GM23338 (cell line): Measurements from ENCODE around the gene DIP2C. TPM values are rescaled to one million over a fixed set of nuclear protein-coding genes. Genes with fewer than 3 reads are reported as not detected.

Experiments
- ATAC-seq: fragments of 200-7000 bp; cut with Tn5 transposase; 3 replicates; pipeline ENCODE4 v1.9.1; 2020
- DNase-seq: peaks from one replicate; pipeline ENCODE4 v3.0.0-alpha.2; 2015; ENCODE audit warnings: low spot score
- H2AFZ ChIP-seq: fragments of 200-600 bp; sonication (generic); 2 replicates; pipeline ENCODE4 v1.8.0; 2016; ENCODE audit warnings: antibody characterized with exemption, mild to moderate bottlenecking, moderate library complexity
- H3F3A ChIP-seq: fragments of 200-600 bp; sonication (generic); replicated peaks from 2 replicates; pipeline ENCODE4 v1.8.0; 2017; ENCODE audit warnings: antibody characterized with exemption, mixed run types, low read depth
- H3K27ac ChIP-seq: fragments of 200-600 bp; sonication (generic); 2 replicates; pipeline ENCODE4 v1.6.1; 2016; ENCODE audit warnings: low read depth
- H3K27me3 ChIP-seq: fragments of 200-600 bp; sonication (generic); 2 replicates; pipeline ENCODE4 v1.8.0; 2016; ENCODE audit warnings: mild to moderate bottlenecking, mixed run types, moderate library complexity; ENCODE audit not compliant: insufficient read depth
- H3K36me3 ChIP-seq: fragments of 200-600 bp; sonication (generic); 2 replicates; pipeline ENCODE4 v1.8.0; 2016; ENCODE audit warnings: mild to moderate bottlenecking; ENCODE audit not compliant: insufficient read depth
- H3K4me1 ChIP-seq: fragments of 200-600 bp; sonication (generic); 2 replicates; pipeline ENCODE4 v1.8.0; 2016; ENCODE audit warnings: mild to moderate bottlenecking, moderate library complexity; ENCODE audit not compliant: insufficient read depth
- H3K4me2 ChIP-seq: fragments of 200-600 bp; sonication (generic); 2 replicates; pipeline ENCODE4 v1.7.1; 2017; ENCODE audit warnings: mixed run types
- H3K4me3 ChIP-seq: fragments of 200-600 bp; sonication (generic); 2 replicates; pipeline ENCODE4 v1.6.1; 2016; ENCODE audit warnings: mixed run types
- H3K79me2 ChIP-seq: fragments of 200-600 bp; sonication (generic); replicated peaks from 2 replicates; pipeline ENCODE4 v1.8.0; 2017; ENCODE audit warnings: mild to moderate bottlenecking; ENCODE audit not compliant: insufficient read depth
- H3K9me2 ChIP-seq: fragments of 200-600 bp; sonication (generic); 2 replicates; pipeline ENCODE4 v1.8.0; 2017; ENCODE audit not compliant: insufficient read depth
- H4K20me1 ChIP-seq: fragments of 200-600 bp; sonication (generic); replicated peaks from 2 replicates; pipeline ENCODE4 v1.8.0; 2017; ENCODE audit warnings: mild to moderate bottlenecking; ENCODE audit not compliant: insufficient read depth
- H3K27ac Mint-ChIP-seq: 2 replicates; pipeline ENCODE4 v1.8.0; 2020; ENCODE audit warnings: inconsistent platforms, mild to moderate bottlenecking, moderate library complexity, mixed read lengths
- H3K27me3 Mint-ChIP-seq: 3 replicates; pipeline ENCODE4 v1.8.0; 2022; ENCODE audit warnings: low read depth, mild to moderate bottlenecking, moderate library complexity, mixed read lengths, inconsistent platforms; ENCODE audit not compliant: insufficient read depth, poor library complexity
- H3K36me3 Mint-ChIP-seq: 3 replicates; pipeline ENCODE4 v1.8.0; 2021; ENCODE audit warnings: low read depth, mild to moderate bottlenecking, inconsistent platforms, moderate library complexity, mixed read lengths
- H3K4me1 Mint-ChIP-seq: 3 replicates; pipeline ENCODE4 v1.8.0; 2020; ENCODE audit warnings: mild to moderate bottlenecking, inconsistent platforms, mixed read lengths
- H3K4me3 Mint-ChIP-seq: 3 replicates; pipeline ENCODE4 v1.8.0; 2021; ENCODE audit warnings: moderate library complexity, mild to moderate bottlenecking, inconsistent platforms, mixed read lengths
- H3K9me3 Mint-ChIP-seq: 3 replicates; pipeline ENCODE4 v1.8.0; 2020; ENCODE audit warnings: moderate library complexity, mild to moderate bottlenecking, inconsistent platforms, mixed read lengths
- CREB1 ChIP-seq: fragments of 250-450 bp; sonication (Bioruptor Pico); IDR thresholded peaks from 2 replicates; pipeline ENCODE4 v1.5.0; 2020; ENCODE audit warnings: low read depth, mild to moderate bottlenecking, moderate library complexity
- EZH2 ChIP-seq: fragments of 200-600 bp; sonication (generic); IDR thresholded peaks from one replicate; pipeline ENCODE4 v1.8.0; 2017; ENCODE audit warnings: antibody characterized with exemption, mild to moderate bottlenecking, low read depth; ENCODE audit not compliant: unreplicated experiment
- EZH2phosphoT487 ChIP-seq: fragments of 200-600 bp; sonication (generic); IDR thresholded peaks from one replicate; pipeline ENCODE4 v1.8.1; 2018; ENCODE audit warnings: antibody characterized with exemption; ENCODE audit not compliant: unreplicated experiment
- JUNB ChIP-seq: IDR thresholded peaks from one replicate; pipeline ENCODE4 v1.6.1; 2016; ENCODE audit warnings: antibody characterized with exemption; ENCODE audit not compliant: unreplicated experiment
- NANOG ChIP-seq: IDR thresholded peaks from 2 replicates; pipeline ENCODE4 v1.6.1; 2016; ENCODE audit warnings: antibody characterized with exemption, borderline replicate concordance
- POLR2AphosphoS5 ChIP-seq: IDR thresholded peaks from 2 replicates; pipeline ENCODE4 v1.6.1; 2016; ENCODE audit warnings: antibody characterized with exemption, low read depth
- STAT1 ChIP-seq: IDR thresholded peaks from one replicate; pipeline ENCODE4 v1.6.1; 2016; ENCODE audit warnings: antibody characterized with exemption; ENCODE audit not compliant: unreplicated experiment
- ZNF114 ChIP-seq: fragments of 250-450 bp; sonication (Bioruptor Pico); IDR thresholded peaks from 2 replicates; pipeline ENCODE4 v1.5.0; 2020; ENCODE audit warnings: mild to moderate bottlenecking, moderate library complexity
- ZNF331 ChIP-seq: fragments of 250-450 bp; sonication (Bioruptor Pico); IDR thresholded peaks from 2 replicates; pipeline ENCODE4 v1.5.0; 2020; ENCODE audit warnings: low read depth, mild to moderate bottlenecking, moderate library complexity
- polyA plus RNA-seq: library from polyadenylated mRNA; unstranded; fragments of >200 nt; fragmentation: Nextera tagmentation; extraction: Ambion mirVana; gene quantifications from 2 replicates; pipeline ENCODE4 v1.2.1, GENCODE V29; 2016
- total RNA-seq: library from RNA; depleted of rRNA; stranded (reverse); fragments of >200 nt; shearing (Covaris generic); gene quantifications from 2 replicates; pipeline ENCODE4 v1.2.3, GENCODE V29; 2014
- TF ChIP-seq, protein P1 (sequence below): IDR thresholded peaks from 2 replicates; pipeline ENCODE4 v1.6.1; 2016; ENCODE audit warnings: antibody characterized with exemption
- TF ChIP-seq, protein P2 (sequence below): IDR thresholded peaks from one replicate; pipeline ENCODE4 v1.6.1; 2018; ENCODE audit warnings: antibody characterized with exemption; ENCODE audit not compliant: unreplicated experiment
- TF ChIP-seq, protein P3 (sequence below): fragments of 250-450 bp; sonication (Bioruptor Pico); IDR thresholded peaks from 2 replicates; pipeline ENCODE4 v1.5.0; 2020; ENCODE audit warnings: mild to moderate bottlenecking, moderate library complexity
- TF ChIP-seq, protein P4 (sequence below), 2 experiments: fragments of 200-600 bp in 1 of 2; sonication (generic) in 1 of 2; conservative IDR thresholded peaks; 2 replicates each; pipeline versions ENCODE4 v1.5.1 to v1.6.1; 2016 to 2017; ENCODE audit warnings: antibody characterized with exemption in 2 of 2, low read depth in 2 of 2, mild to moderate bottlenecking in 2 of 2, moderate library complexity in 1 of 2

Gene DIP2C
- total and polyA plus RNA-seq, 2 experiments from 2014 or later: 5.1 to 7.7 TPM

DNA sequence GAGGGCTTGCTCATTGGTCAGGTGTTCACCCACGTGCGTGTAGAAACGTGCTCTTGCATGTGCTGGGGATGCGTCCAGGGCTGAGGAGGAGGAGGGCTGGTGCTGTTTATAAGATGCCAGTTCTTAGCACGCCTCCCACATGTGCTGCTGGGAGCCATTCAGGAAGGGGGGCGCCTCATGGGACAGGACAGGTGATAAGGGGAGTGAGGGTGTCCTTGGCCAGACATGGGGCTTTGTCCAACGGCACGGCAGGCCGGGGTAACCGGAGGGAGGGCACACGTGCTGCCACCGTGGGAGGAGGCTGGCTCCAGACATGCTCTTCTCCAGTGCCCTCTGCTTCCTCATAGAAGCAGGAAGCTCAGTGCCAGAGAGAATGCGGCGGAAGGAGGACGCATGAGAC is 404.3 kb downstream of the DIP2C start:
- Histone ChIP-seq H3K4me3 (no peak overlapping the region), H2AFZ (no peak overlapping the region), H3K4me2 (no peak overlapping the region), H3K4me1 (no peaks in the 10 kb centered on the region), H3K27ac (no peak overlapping the region), H3K36me3 (no peaks in the 10 kb centered on the region), H3K27me3 (no peaks in the 10 kb centered on the region), H3K9me2 (no peaks in the 10 kb centered on the region), H3F3A (no peaks in the 10 kb centered on the region), H4K20me1 (no peaks in the 10 kb centered on the region), H3K79me2 (no peaks in the 10 kb centered on the region)
- no peak overlapping the region for H3K4me3 Mint-ChIP-seq
- no peak for ATAC-seq
- peaks cover 9% of the 10 kb centered on the region for H3K36me3 Mint-ChIP-seq
- no peaks in the 10 kb centered on the region for H3K9me3 Mint-ChIP-seq
- H3K27me3 Mint-ChIP-seq: peaks cover 8% of the 10 kb centered on the region
- no peak overlapping the region for H3K27ac Mint-ChIP-seq
- peaks cover 10% of the 10 kb centered on the region for H3K4me1 Mint-ChIP-seq
- DNase-seq: no peak
- TF ChIP-seq CREB1 (CRISPR knock-in tag) (no peak), POLR2AphosphoS5 (no peak), JUNB (no peak), STAT1 (no peak), ZNF331 (CRISPR knock-in tag) (no peak), ZNF114 (CRISPR knock-in tag) (no peak), NANOG (no peak), EZH2 (no peak), EZH2phosphoT487 (no peak)
- TF ChIP-seq, protein P1, sequence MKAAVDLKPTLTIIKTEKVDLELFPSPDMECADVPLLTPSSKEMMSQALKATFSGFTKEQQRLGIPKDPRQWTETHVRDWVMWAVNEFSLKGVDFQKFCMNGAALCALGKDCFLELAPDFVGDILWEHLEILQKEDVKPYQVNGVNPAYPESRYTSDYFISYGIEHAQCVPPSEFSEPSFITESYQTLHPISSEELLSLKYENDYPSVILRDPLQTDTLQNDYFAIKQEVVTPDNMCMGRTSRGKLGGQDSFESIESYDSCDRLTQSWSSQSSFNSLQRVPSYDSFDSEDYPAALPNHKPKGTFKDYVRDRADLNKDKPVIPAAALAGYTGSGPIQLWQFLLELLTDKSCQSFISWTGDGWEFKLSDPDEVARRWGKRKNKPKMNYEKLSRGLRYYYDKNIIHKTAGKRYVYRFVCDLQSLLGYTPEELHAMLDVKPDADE: no peak
- TF ChIP-seq, protein P2, sequence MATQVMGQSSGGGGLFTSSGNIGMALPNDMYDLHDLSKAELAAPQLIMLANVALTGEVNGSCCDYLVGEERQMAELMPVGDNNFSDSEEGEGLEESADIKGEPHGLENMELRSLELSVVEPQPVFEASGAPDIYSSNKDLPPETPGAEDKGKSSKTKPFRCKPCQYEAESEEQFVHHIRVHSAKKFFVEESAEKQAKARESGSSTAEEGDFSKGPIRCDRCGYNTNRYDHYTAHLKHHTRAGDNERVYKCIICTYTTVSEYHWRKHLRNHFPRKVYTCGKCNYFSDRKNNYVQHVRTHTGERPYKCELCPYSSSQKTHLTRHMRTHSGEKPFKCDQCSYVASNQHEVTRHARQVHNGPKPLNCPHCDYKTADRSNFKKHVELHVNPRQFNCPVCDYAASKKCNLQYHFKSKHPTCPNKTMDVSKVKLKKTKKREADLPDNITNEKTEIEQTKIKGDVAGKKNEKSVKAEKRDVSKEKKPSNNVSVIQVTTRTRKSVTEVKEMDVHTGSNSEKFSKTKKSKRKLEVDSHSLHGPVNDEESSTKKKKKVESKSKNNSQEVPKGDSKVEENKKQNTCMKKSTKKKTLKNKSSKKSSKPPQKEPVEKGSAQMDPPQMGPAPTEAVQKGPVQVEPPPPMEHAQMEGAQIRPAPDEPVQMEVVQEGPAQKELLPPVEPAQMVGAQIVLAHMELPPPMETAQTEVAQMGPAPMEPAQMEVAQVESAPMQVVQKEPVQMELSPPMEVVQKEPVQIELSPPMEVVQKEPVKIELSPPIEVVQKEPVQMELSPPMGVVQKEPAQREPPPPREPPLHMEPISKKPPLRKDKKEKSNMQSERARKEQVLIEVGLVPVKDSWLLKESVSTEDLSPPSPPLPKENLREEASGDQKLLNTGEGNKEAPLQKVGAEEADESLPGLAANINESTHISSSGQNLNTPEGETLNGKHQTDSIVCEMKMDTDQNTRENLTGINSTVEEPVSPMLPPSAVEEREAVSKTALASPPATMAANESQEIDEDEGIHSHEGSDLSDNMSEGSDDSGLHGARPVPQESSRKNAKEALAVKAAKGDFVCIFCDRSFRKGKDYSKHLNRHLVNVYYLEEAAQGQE: no peak
- TF ChIP-seq, protein P3, sequence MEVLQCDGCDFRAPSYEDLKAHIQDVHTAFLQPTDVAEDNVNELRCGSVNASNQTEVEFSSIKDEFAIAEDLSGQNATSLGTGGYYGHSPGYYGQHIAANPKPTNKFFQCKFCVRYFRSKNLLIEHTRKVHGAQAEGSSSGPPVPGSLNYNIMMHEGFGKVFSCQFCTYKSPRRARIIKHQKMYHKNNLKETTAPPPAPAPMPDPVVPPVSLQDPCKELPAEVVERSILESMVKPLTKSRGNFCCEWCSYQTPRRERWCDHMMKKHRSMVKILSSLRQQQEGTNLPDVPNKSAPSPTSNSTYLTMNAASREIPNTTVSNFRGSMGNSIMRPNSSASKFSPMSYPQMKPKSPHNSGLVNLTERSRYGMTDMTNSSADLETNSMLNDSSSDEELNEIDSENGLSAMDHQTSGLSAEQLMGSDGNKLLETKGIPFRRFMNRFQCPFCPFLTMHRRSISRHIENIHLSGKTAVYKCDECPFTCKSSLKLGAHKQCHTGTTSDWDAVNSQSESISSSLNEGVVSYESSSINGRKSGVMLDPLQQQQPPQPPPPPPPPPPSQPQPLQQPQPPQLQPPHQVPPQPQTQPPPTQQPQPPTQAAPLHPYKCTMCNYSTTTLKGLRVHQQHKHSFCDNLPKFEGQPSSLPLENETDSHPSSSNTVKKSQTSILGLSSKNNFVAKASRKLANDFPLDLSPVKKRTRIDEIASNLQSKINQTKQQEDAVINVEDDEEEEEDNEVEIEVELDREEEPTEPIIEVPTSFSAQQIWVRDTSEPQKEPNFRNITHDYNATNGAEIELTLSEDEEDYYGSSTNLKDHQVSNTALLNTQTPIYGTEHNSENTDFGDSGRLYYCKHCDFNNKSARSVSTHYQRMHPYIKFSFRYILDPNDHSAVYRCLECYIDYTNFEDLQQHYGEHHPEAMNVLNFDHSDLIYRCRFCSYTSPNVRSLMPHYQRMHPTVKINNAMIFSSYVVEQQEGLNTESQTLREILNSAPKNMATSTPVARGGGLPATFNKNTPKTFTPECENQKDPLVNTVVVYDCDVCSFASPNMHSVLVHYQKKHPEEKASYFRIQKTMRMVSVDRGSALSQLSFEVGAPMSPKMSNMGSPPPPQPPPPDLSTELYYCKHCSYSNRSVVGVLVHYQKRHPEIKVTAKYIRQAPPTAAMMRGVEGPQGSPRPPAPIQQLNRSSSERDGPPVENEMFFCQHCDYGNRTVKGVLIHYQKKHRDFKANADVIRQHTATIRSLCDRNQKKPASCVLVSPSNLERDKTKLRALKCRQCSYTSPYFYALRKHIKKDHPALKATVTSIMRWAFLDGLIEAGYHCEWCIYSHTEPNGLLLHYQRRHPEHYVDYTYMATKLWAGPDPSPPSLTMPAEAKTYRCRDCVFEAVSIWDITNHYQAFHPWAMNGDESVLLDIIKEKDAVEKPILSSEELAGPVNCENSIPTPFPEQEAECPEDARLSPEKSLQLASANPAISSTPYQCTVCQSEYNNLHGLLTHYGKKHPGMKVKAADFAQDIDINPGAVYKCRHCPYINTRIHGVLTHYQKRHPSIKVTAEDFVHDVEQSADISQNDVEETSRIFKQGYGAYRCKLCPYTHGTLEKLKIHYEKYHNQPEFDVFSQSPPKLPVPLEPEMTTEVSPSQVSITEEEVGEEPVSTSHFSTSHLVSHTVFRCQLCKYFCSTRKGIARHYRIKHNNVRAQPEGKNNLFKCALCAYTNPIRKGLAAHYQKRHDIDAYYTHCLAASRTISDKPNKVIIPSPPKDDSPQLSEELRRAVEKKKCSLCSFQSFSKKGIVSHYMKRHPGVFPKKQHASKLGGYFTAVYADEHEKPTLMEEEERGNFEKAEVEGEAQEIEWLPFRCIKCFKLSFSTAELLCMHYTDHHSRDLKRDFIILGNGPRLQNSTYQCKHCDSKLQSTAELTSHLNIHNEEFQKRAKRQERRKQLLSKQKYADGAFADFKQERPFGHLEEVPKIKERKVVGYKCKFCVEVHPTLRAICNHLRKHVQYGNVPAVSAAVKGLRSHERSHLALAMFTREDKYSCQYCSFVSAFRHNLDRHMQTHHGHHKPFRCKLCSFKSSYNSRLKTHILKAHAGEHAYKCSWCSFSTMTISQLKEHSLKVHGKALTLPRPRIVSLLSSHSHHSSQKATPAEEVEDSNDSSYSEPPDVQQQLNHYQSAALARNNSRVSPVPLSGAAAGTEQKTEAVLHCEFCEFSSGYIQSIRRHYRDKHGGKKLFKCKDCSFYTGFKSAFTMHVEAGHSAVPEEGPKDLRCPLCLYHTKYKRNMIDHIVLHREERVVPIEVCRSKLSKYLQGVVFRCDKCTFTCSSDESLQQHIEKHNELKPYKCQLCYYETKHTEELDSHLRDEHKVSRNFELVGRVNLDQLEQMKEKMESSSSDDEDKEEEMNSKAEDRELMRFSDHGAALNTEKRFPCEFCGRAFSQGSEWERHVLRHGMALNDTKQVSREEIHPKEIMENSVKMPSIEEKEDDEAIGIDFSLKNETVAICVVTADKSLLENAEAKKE: no peak
- TF ChIP-seq, protein P4, sequence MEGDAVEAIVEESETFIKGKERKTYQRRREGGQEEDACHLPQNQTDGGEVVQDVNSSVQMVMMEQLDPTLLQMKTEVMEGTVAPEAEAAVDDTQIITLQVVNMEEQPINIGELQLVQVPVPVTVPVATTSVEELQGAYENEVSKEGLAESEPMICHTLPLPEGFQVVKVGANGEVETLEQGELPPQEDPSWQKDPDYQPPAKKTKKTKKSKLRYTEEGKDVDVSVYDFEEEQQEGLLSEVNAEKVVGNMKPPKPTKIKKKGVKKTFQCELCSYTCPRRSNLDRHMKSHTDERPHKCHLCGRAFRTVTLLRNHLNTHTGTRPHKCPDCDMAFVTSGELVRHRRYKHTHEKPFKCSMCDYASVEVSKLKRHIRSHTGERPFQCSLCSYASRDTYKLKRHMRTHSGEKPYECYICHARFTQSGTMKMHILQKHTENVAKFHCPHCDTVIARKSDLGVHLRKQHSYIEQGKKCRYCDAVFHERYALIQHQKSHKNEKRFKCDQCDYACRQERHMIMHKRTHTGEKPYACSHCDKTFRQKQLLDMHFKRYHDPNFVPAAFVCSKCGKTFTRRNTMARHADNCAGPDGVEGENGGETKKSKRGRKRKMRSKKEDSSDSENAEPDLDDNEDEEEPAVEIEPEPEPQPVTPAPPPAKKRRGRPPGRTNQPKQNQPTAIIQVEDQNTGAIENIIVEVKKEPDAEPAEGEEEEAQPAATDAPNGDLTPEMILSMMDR (conservative IDR thresholded peaks at IDR 0.05; ENCODE audit: low read depth in 2 of 2): no peak
